GM12878 (cell line): ENCODE data around the gene C1orf174. TPM values are rescaled to one million over a fixed set of nuclear protein-coding genes. Genes with fewer than 3 reads are reported as not detected.

Experiments used
- ATAC-seq: fragments of 200-7000 bp; cut with Tn5 transposase; 3 replicates; pipeline ENCODE4 v1.9.1; 2020; ENCODE audit warnings: mild to moderate bottlenecking, moderate library complexity
- BruUV-seq: library from RNA; stranded (reverse); fragments of 400-500 nt; replicated peaks from 2 replicates; lab custom pipeline; 2021; lab: Mats Ljungman, UMichigan
- CTCF ChIA-PET: fragments of 300-600 bp; sonication (Branson Sonifier 250); formaldehyde crosslinking; extraction: SDS; loops from one replicate; lab custom pipeline; 2021; ENCODE audit warnings: inconsistent platforms; lab: Yijun Ruan, JAX
- POLR2A ChIA-PET: fragments of 350-600 bp; formaldehyde crosslinking; extraction: SDS; loops from one replicate; lab custom pipeline; 2021; ENCODE audit warnings: inconsistent platforms; lab: Charles Lee
- RAD21 ChIA-PET: fragments of 300-600 bp; sonication (Branson Sonifier 250); formaldehyde crosslinking; loops from one replicate; lab custom pipeline; 2023; ENCODE audit warnings: antibody characterized with exemption; ENCODE audit not compliant: unreplicated experiment; lab: Charles Lee
- SMC1A ChIA-PET: fragments of 300-600 bp; sonication (Branson Sonifier 250); formaldehyde crosslinking; loops from one replicate; lab custom pipeline; 2023; ENCODE audit not compliant: unreplicated experiment, uncharacterized antibody; lab: Charles Lee
- DNase-seq: peaks from one replicate; pipeline ENCODE4 v3.0.0-alpha.2; 2011; ENCODE audit warnings: low read depth, low spot score
- FAIRE-seq: peaks from 3 replicates; lab custom pipeline; 2011; peaks lifted over from hg19 to GRCh38; lab: Jason Lieb, UNC
- H2AFZ ChIP-seq: 2 replicates; pipeline ENCODE4 v1.6.0; 2011; ENCODE audit warnings: low read depth, low read length, control low read depth; ENCODE audit not compliant: control insufficient read depth
- H3K27ac ChIP-seq: 2 replicates; pipeline ENCODE4 v1.5.1; 2011; ENCODE audit warnings: control low read depth; ENCODE audit not compliant: control insufficient read depth, insufficient read depth
- H3K27me3 ChIP-seq, 2 experiments: replicated peaks in 1 of 2; 2 replicates each; pipeline versions ENCODE4 v1.6.0 to v1.6.1; 2011; ENCODE audit warnings: low read length in 1 of 2; ENCODE audit not compliant: control insufficient read depth in 2 of 2, insufficient read depth in 2 of 2
- H3K36me3 ChIP-seq, 2 experiments: 2 replicates each; pipeline ENCODE4 v1.5.1; 2011; ENCODE audit warnings: low read length in 1 of 2; ENCODE audit not compliant: control insufficient read depth in 2 of 2, insufficient read depth in 2 of 2
- H3K4me1 ChIP-seq: 2 replicates; pipeline ENCODE4 v1.6.1; 2011; ENCODE audit warnings: mild to moderate bottlenecking, low read length, moderate library complexity, mixed read lengths; ENCODE audit not compliant: control insufficient read depth, insufficient read depth
- H3K4me2 ChIP-seq: 2 replicates; pipeline ENCODE4 v1.6.0; 2011; ENCODE audit warnings: control low read depth; ENCODE audit not compliant: control insufficient read depth, insufficient read depth
- H3K4me3 ChIP-seq: fragments of 200-600 bp; sonication (generic); 2 replicates; pipeline ENCODE4 v1.5.1; 2016
- H3K79me2 ChIP-seq: 2 replicates; pipeline ENCODE4 v1.6.0; 2011; ENCODE audit warnings: low read length; ENCODE audit not compliant: control insufficient read depth, insufficient read depth
- H3K9ac ChIP-seq: 2 replicates; pipeline ENCODE4 v1.8.0; 2011; ENCODE audit warnings: low read length, control low read depth, mixed read lengths; ENCODE audit not compliant: control insufficient read depth, insufficient read depth
- H3K9me3 ChIP-seq: replicated peaks from 3 replicates; pipeline ENCODE4 v1.5.1; 2011; ENCODE audit warnings: mild to moderate bottlenecking, low read length; ENCODE audit not compliant: control insufficient read depth, insufficient read depth
- H4K20me1 ChIP-seq: 2 replicates; pipeline ENCODE4 v1.6.0; 2011; ENCODE audit not compliant: control insufficient read depth, insufficient read depth
- GATAD2B ChIP-seq: fragments of 450-650 bp; conservative IDR thresholded peaks from 2 replicates; pipeline ENCODE4 v1.6.1; 2017; ENCODE audit warnings: low read depth, mild to moderate bottlenecking, moderate library complexity
- KDM1A ChIP-seq: fragments of 200-600 bp; sonication (generic); IDR thresholded peaks from 2 replicates; pipeline ENCODE4 v1.6.1; 2016; ENCODE audit warnings: borderline replicate concordance
- NFXL1 ChIP-seq: fragments of 450-650 bp; IDR thresholded peaks from 2 replicates; pipeline ENCODE4 v1.6.1; 2017; ENCODE audit warnings: antibody characterized with exemption, mild to moderate bottlenecking, borderline replicate concordance
- PML ChIP-seq: IDR thresholded peaks from 2 replicates; pipeline ENCODE4 v1.6.1; 2012; ENCODE audit warnings: low read length, inconsistent platforms
- POLR2A ChIP-seq: IDR thresholded peaks from 2 replicates; pipeline ENCODE4 v1.6.1; 2011; ENCODE audit warnings: low read depth, mild to moderate bottlenecking, low read length
- SPI1 ChIP-seq: IDR thresholded peaks from 2 replicates; pipeline ENCODE4 v1.6.1; 2011; ENCODE audit warnings: low read depth, mild to moderate bottlenecking, low read length, moderate library complexity, borderline replicate concordance; ENCODE audit not compliant: insufficient read depth
- SRF ChIP-seq, 2 experiments: IDR thresholded peaks; 2 replicates each; pipeline ENCODE4 v1.6.1; 2011; ENCODE audit warnings: low read depth in 2 of 2, low read length in 2 of 2, mild to moderate bottlenecking in 1 of 2, moderate library complexity in 1 of 2
- ZNF207 ChIP-seq: fragments of 450-650 bp; IDR thresholded peaks from 2 replicates; pipeline ENCODE4 v1.6.1; 2014; ENCODE audit warnings: antibody characterized with exemption, mild to moderate bottlenecking, borderline replicate concordance
- WGBS: methylation state at CpG from one replicate; pipeline ENCODE4 v1.1.6; 2016; ENCODE audit warnings: low lambda C conversion rate; ENCODE audit not compliant: insufficient replicate concordance, insufficient coverage; ENCODE audit errors: missing lambda C conversion rate; 5-methylcytosine and 5-hydroxymethylcytosine counted together
- in situ Hi-C: fragments of 300-500 bp; cut with MboI; formaldehyde crosslinking; loops from 9 replicates; pipeline ENCODE4 v1.14.3; 2018; ENCODE audit warnings: mixed read lengths
- intact Hi-C: fragments of 100-400 bp; cut with micrococcal nuclease; formaldehyde crosslinking; loops from one replicate; pipeline ENCODE4 v1.14.2; 2022; ENCODE audit not compliant: unreplicated experiment
- polyA plus RNA-seq, 11 experiments: library from polyadenylated mRNA; depleted of rRNA in 4 of 11; unstranded in 6 of 11; stranded (reverse) in 5 of 11; fragments of >200 nt; fragmentation: Nextera tagmentation in 4 of 11; fragmentation: Illumina TruSeq in 1 of 11; extraction: Ambion mirVana in 4 of 11; extraction: Trizol in 1 of 11; gene quantifications; 1 replicate in 1 of 11; 2 replicates in 10 of 11; pipeline versions ENCODE4 v1.2.1 to v1.2.3, GENCODE V29; 2011 to 2016; ENCODE audit warnings: inconsistent platforms in 2 of 11, missing spikeins in 2 of 11, low read depth in 1 of 11
- total RNA-seq, 4 experiments: library from RNA; depleted of rRNA in 3 of 4; stranded (reverse); fragments of >200 nt in 3 of 4; fragmentation: Illumina TruSeq in 1 of 4; extraction: Trizol in 1 of 4; gene quantifications; 2 replicates each; pipeline versions ENCODE4 v1.2.1 to v1.2.3, GENCODE V29; 2013 to 2021
- TF ChIP-seq, protein P1 (sequence below): IDR thresholded peaks from 2 replicates; pipeline ENCODE4 v1.6.1; 2012; ENCODE audit warnings: low read depth, low read length, improper control_type of control experiment

The C1orf174 gene
- total and polyA plus RNA-seq, 10 of the 15 experiments (the other 5 are each of a cell fraction or from before 2014, with no cell fraction given): 17.5 to 35.4 (median 25.1) TPM

DNA sequence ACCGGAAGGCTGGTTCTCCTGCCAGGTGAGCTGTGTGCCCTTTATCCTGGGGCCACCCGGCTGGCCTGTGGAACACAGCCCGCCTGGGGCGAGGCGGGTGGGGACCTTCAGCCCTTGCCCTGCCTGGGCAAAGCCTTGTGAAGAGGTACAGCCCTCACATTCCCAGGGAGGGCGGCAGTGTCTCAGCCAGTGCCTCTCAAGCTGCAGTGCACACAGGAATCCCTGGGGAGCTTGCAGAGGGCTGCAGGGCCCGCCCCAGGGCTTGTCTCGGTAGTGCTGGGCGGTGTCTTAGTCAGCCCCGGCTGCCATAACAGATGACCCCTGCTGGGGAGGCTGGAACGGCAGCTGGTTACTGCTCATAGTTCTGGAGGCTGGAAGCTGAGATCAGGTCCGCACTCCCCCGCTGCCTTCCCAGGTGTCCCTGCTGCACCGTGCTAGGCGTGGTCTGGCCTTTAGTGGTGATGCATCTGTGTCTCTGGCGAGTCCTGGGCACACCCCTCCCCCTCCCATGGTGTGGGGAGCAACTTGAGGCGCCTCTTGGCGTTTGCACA, 30.2 kb downstream of the C1orf174 start:
- in situ Hi-C loops: no loop called here
- Histone ChIP-seq H3K4me3 (no peak overlapping the region), H3K79me2 (no peaks in the 10 kb centered on the region), H4K20me1 (no peaks in the 10 kb centered on the region), H3K27me3 (no peaks in the 10 kb centered on the region), H3K27ac (no peak overlapping the region), H3K9ac (no peak overlapping the region), H2AFZ (no peak overlapping the region), H3K4me2 (no peak overlapping the region), H3K4me1 (peaks cover 6% of the 10 kb centered on the region), H3K9me3 (no peaks in the 10 kb centered on the region; the same call in 2 of the 3 replicates), H3K36me3 (peaks cover 2 to 10% of the 10 kb centered on the region in 2 experiments; a peak in 3 of 4 replicates)
- WGBS: 75% methylated on average over 17 of the region's 18 CpGs
- ATAC-seq (peak; percentile 28; the same call in 2 of the 3 replicates), FAIRE-seq (no peak), DNase-seq (no peak)
- ChIA-PET SMC1A (no interaction called here), CTCF (no interaction called here), POLR2A (interaction anchor here (0.5 kb wide), 1 partner anchor 1990 kb away, joined by 4 read pairs; no protein-coding TSS in a partner anchor), RAD21 (no interaction called here)
- intact Hi-C loops: no loop called here
- TF ChIP-seq SPI1 (no peak), KDM1A (no peak), GATAD2B (no peak), ZNF207 (no peak), SRF (IDR thresholded peaks at IDR 0.05; ENCODE audit: low read depth in 2 of 2, low read length in 2 of 2) (no peak), PML (no peak), NFXL1 (no peak), POLR2A (no peak)
- TF ChIP-seq, protein P1, sequence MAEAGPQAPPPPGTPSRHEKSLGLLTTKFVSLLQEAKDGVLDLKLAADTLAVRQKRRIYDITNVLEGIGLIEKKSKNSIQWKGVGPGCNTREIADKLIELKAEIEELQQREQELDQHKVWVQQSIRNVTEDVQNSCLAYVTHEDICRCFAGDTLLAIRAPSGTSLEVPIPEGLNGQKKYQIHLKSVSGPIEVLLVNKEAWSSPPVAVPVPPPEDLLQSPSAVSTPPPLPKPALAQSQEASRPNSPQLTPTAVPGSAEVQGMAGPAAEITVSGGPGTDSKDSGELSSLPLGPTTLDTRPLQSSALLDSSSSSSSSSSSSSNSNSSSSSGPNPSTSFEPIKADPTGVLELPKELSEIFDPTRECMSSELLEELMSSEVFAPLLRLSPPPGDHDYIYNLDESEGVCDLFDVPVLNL: no peak
- no TSS peak for BruUV-seq
